Cardiac fibroblast (primary cell): Measurements from ENCODE around the gene RAP1GAP2.
"Not testable (repeated sequence)": the region's sequence is repeated elsewhere in the genome, so short reads cannot be mapped to it uniquely, and the experiment has no call there.

Source experiments
- DNase-seq, 2 donors: peaks; one replicate each; pipeline versions ENCODE4 v3.0.0 to v3.0.0-alpha.2; 2010; ENCODE audit warnings: low read depth in 2 of 2
- H3K4me3 ChIP-seq, 2 donors: replicated peaks in 1 of 2; 1 replicate in 1 of 2; 2 replicates in 1 of 2; pipeline ENCODE4 v1.5.1; 2011; ENCODE audit warnings: low read depth in 2 of 2, low read length in 2 of 2, mild to moderate bottlenecking in 2 of 2, moderate library complexity in 1 of 2
- TF ChIP-seq, protein P1 (sequence below): IDR thresholded peaks from one replicate; pipeline ENCODE4 v1.5.1; 2011; ENCODE audit warnings: low read depth, mild to moderate bottlenecking, low read length, inconsistent platforms

The RAP1GAP2 gene

DNA sequence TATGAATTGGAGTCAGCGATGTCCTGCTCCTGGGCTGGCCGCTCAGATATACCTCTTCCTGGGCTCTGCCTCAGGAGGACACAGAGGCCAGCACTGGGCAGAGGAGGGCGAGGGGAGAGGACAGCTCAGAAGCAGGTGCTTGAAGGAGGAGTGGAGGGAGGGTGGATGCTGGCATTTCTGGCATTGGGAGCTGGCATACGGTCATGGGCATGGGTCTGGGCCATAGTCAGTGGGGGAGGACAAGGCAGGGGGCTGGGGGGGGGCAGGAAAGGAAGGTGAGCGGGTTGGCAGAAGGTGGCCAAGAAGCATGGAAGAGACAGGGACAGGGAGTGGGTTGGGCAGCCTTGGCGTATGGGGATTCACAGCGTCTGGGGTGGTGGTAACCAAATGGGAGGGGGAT lies 16.7 kb upstream of the RAP1GAP2 start:
- no peak overlapping the region for H3K4me3 ChIP-seq
- TF ChIP-seq, protein P1, sequence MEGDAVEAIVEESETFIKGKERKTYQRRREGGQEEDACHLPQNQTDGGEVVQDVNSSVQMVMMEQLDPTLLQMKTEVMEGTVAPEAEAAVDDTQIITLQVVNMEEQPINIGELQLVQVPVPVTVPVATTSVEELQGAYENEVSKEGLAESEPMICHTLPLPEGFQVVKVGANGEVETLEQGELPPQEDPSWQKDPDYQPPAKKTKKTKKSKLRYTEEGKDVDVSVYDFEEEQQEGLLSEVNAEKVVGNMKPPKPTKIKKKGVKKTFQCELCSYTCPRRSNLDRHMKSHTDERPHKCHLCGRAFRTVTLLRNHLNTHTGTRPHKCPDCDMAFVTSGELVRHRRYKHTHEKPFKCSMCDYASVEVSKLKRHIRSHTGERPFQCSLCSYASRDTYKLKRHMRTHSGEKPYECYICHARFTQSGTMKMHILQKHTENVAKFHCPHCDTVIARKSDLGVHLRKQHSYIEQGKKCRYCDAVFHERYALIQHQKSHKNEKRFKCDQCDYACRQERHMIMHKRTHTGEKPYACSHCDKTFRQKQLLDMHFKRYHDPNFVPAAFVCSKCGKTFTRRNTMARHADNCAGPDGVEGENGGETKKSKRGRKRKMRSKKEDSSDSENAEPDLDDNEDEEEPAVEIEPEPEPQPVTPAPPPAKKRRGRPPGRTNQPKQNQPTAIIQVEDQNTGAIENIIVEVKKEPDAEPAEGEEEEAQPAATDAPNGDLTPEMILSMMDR, result no peak
- DNase-seq, result no peak

DNA sequence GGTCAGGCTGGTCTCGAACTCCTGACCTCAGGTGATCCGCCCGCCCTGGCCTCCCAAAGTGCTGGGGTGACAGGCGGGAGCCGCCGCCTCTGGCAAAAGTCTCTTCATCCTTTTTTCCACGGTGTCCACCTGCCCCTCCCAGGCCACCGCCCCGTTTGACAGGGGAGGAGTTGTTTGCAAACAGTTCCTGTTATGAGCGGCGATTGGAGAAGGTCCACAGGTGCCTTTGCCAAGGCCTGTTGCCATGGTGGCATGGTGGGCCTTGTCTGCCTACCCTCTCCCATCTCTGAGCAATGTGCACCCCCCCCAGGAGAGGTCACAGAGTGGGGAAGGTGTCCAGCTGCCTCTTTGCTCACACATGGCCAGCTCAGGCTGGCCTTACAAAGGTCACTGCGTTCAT lies 16.0 kb upstream of the RAP1GAP2 start:
- TF ChIP-seq, protein P1, result no peak
- DNase-seq, result no peak
- no peak overlapping the region for H3K4me3 ChIP-seq

DNA sequence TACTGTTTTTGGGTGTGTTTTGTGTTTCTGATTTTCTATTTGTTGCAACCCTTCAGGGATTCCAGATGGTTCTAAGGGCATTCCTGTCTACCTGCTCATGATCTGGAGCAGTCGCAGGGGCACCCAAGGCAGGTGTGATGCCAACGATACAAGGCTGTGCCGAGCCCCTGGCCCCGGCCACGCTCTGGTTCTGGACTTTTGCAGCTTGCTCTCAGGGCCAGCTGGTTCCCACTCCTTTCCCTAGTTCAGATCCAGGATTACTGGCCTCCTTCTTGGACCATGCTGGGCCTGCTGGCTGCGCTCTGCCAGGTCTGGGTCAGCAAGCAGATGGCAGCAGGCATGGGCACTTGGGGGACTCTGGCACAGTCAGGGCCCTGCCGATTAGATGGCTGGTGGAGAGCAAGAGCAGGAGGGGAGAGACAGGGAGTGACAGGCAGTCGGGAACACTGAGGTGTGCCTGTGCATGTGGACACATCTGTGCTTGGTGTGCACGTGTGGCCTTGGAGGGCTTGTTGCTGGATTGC lies 15.2 kb upstream of the RAP1GAP2 start:
- TF ChIP-seq, protein P1, result no peak
- H3K4me3 ChIP-seq, result no peak overlapping the region
- DNase-seq, result no peak

DNA sequence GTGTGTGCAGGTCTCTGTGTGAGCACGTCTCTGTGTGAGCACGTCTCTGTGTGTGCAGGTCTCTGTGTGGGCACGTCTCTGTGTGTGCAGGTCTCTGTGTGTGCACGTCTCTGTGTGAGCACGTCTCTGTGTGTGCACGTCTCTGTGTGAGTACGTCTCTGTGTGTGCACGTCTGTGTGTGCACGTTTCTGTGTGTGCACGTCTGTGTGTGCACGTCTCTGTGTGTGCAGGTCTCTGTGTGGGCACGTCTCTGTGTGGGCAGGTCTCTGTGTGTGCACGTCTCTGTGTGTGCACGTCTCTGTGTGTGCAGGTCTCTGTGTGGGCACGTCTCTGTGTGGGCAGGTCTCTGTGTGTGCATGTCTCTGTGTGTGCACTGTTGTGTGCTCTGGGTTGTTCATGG lies 14.6 kb upstream of the RAP1GAP2 start:
- not testable (repeated sequence) for DNase-seq

DNA sequence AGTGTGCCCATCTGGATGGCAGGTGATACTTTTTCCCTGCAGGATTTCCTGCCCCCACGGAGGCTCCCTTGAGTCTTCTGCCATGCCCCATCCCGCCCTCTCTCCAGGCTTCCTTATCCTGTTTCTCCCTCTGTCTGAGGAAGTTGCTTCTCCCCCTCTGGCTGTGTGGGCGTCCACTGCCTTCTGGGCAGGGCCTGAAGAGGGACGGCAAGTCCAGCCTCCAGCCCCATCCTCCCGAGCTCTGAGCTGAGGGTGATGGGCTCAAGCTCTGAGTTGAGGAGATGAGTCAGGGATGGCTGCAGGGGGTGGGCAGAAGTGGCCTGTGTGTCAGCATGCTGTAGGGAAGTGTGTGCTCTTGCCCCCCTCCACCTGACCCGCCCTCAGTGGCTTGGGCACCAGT lies 14.2 kb upstream of the RAP1GAP2 start:
- DNase-seq, result peak in 1 of 2 donors; percentile 27
- TF ChIP-seq, protein P1, result no peak
- H3K4me3 ChIP-seq, result no peak overlapping the region

More for the DNA sequence above, 14.6 kb upstream of the RAP1GAP2 start:
- H3K4me3 ChIP-seq, result not testable (repeated sequence)

DNA sequence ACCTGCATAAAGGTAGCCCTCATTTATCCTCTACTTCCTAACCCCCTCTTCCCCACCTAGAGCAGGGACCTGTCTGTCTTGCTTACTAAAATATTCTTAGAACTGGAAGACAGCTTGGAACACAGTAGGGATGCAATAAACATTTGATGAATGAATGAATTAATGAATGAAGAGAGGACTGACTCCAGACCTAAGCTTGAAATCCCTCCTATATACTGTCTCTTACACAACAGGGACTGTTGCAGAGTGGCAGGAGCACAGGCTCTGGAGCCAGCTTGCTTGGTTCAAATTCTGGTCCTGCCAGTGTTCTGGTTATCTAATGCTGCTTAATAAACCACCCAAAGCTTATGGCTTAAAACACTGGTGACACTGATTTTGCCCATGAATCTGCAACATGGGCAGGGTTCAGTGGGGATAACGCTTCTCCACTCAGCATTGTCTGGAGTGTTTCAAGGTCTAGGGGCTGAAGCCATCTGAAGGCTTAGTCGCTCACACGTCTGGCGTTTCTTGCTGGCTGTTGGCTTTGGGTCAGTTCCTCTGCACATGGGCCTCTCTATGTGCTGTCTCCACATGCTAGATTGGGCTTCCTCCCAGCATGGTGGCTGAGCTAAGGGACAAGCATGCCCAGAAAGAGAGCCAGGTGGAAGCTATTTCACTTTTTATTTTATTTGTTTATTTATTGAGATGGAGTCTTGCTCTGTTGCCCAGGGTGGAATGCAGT lies 12.8 kb upstream of the RAP1GAP2 start:
- TF ChIP-seq, protein P1, result no peak
- DNase-seq, result no peak
- H3K4me3 ChIP-seq, result no peak overlapping the region

DNA sequence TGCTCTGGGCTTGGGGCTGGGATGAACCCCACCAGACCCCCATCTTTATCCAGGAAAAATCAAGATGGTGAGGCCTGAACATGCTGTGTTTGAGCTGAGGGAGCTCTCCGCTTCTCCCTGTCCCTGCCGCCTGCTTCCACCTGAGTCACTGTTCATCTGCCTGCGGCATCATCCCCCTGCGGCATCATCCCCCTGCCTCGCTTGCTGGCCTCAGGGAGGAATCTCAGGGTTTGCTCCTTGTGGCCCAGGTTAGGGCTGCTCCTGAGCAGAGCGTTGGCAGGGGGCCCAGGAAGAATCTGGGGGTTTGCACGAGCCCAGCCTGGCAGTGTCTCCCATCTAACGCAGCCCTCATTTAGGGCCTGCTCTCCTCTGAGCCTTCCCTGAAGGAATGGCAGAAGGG lies 11.4 kb upstream of the RAP1GAP2 start:
- no peak for DNase-seq

DNA sequence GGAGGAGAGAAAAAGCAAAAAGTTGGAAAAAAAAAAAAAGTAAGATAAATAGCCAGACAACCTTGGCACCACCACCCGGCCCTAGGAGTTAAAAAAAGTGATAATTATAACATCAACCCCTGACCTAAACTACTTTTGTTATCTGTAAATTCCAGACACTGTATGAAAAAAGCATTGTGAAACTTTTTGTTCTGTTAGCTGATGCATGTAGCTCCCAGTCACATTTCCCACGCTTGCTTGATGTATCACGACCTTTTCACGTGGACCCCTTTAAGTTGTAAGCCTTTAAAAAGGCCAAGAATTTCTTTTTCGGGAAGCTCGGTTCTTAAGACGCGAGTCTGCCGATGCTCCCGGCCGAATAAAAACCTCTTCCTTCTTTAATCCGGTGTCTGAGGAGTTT lies 10.9 kb upstream of the RAP1GAP2 start:
- H3K4me3 ChIP-seq, result not testable (repeated sequence)
- peak in 1 of 2 donors; percentile 38 for DNase-seq

More for the DNA sequence above, 11.4 kb upstream of the RAP1GAP2 start:
- H3K4me3 ChIP-seq, result no peak overlapping the region
- TF ChIP-seq, protein P1, result no peak
